ENCODE data around the gene CACNA2D2. TPM values are rescaled to one million over a fixed set of nuclear protein-coding genes. Genes with fewer than 3 reads are reported as not detected.
A peak's percentile ranks its signal among the peaks of the same experiment; 100 is the strongest.

Gene CACNA2D2
- polyA plus RNA-seq, 1 donor from 2014 or later = 0.11 TPM

GRCh38 chr3:50470658-50471057 is 32.8 kb downstream of the CACNA2D2 start:
- H3K27me3 Mint-ChIP-seq = peaks cover 2% of the 10 kb centered on the region
- peaks cover 0 to 4% (median 0%) of the 10 kb centered on the region in 3 donors for H3K4me1 Mint-ChIP-seq
- H3K9me3 Mint-ChIP-seq = no peaks in the 10 kb centered on the region
- H3K4me3 Mint-ChIP-seq = no peak overlapping the region
- H3K27ac Mint-ChIP-seq = no peak overlapping the region
- no peaks in the 10 kb centered on the region for H3K36me3 Mint-ChIP-seq

- Mint-ChIP-seq H3K4me3 (no peak overlapping the region), H3K36me3 (no peaks in the 10 kb centered on the region), H3K4me1 (peaks cover 0 to 4% (median 0%) of the 10 kb centered on the region in 3 donors), H3K27me3 (no peaks in the 10 kb centered on the region), H3K27ac (no peak overlapping the region), H3K9me3 (no peaks in the 10 kb centered on the region)
Observed at GRCh38 chr3:50467919-50468318, 35.5 kb downstream of the CACNA2D2 start.

DNA sequence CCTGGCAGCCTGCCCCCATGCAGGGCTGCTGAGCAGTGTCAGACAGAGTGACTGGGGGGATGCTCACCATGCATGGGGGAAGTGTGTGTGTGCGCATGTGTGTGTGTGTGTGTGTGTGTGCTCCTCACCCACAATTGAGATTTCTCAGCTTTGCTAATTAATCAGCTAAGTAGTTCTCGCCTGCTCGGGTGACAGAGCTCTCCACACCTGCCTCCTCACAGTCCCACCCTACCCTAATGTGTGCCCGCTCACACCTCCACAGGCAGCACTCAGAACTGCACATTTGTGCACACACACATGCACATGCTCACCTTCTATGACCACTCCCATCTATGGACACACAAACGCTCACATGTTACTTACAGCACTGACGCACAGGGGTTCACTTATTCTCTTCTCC is 37.3 kb downstream of the CACNA2D2 start:
- H3K9me3 Mint-ChIP-seq = no peaks in the 10 kb centered on the region
- peaks cover 2% of the 10 kb centered on the region for H3K27me3 Mint-ChIP-seq
- H3K36me3 Mint-ChIP-seq = no peaks in the 10 kb centered on the region
- H3K4me1 Mint-ChIP-seq = peaks cover 0 to 1% (median 0%) of the 10 kb centered on the region in 3 donors
- no peak overlapping the region for H3K27ac Mint-ChIP-seq
- no peak overlapping the region for H3K4me3 Mint-ChIP-seq

DNA sequence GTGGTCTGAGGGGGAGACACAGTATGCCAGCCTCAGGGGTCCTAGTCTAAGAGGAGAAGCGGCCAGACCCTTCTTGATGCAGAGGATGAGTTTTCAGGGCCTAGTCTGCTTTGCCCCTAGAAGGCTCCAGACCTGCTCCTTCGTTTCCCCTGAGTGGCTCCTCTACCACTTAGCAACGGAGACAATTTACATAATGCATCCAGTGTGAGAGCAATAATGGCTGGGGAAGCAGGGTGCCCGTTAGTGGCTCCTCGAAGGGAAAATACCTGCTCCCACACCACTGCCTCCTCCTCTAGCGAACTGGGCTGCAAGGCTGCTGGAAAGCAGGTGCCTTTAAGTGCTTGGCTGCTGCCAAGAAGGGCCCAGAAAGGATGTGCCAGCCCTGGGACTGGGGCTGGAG is 38.9 kb downstream of the CACNA2D2 start:
- H3K9me3 Mint-ChIP-seq = no peaks in the 10 kb centered on the region
- H3K27me3 Mint-ChIP-seq = peaks cover 2% of the 10 kb centered on the region
- H3K36me3 Mint-ChIP-seq = no peaks in the 10 kb centered on the region
- H3K27ac Mint-ChIP-seq = no peak overlapping the region
- peaks cover 0 to 1% (median 0%) of the 10 kb centered on the region in 3 donors for H3K4me1 Mint-ChIP-seq
- no peak overlapping the region for H3K4me3 Mint-ChIP-seq

DNA sequence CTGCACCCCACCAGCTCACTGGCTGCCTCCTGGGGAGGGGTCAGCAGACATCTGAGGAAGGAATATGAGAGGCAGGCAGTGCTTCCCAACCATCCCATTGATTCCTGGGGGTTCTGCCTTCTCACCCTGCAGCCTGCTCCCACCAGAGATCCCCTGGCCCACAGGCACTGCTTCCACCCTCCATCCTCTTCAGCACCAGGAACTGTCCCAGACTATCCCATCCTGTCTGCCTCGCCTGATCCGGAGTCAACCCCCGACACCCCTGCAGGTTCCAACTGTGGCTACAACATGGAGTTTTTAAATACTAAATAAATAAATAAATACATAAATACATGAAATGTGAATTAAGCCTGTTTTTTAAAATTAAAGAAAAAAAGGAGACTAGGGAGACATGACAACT is 43.6 kb downstream of the CACNA2D2 start:
- Mint-ChIP-seq H3K4me1 (no peaks in the 10 kb centered on the region), H3K9me3 (no peaks in the 10 kb centered on the region), H3K36me3 (no peaks in the 10 kb centered on the region), H3K4me3 (no peak overlapping the region), H3K27ac (no peak overlapping the region), H3K27me3 (peaks cover 6% of the 10 kb centered on the region)

DNA sequence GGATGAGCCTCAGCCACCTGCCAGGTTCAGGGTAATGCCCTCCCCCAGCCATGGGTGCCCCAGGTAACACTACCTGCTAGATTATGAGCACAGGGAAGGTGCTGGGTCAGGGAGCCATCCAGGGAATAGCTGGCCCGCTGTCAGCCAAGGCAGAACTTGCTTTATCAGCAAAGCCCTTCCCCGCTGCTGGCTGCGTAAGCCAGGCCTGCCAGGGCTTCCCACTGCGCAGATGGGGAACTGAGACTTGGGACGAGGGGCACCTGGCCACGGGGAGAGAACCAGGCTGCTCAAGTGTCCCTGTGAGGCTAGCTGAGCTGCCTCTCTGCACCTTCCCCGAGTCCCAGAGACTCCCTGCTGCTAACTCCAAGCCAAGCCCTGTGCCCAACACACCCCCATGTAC is 45.4 kb downstream of the CACNA2D2 start:
- H3K9me3 Mint-ChIP-seq = no peaks in the 10 kb centered on the region
- no peak overlapping the region for H3K27ac Mint-ChIP-seq
- peaks cover 6% of the 10 kb centered on the region for H3K27me3 Mint-ChIP-seq
- no peaks in the 10 kb centered on the region for H3K4me1 Mint-ChIP-seq
- no peak overlapping the region for H3K4me3 Mint-ChIP-seq
- H3K36me3 Mint-ChIP-seq = no peaks in the 10 kb centered on the region

GRCh38 chr3:50455161-50456018 is 48.0 kb downstream of the CACNA2D2 start:
- Mint-ChIP-seq H3K27me3 (peaks cover 4% of the 10 kb centered on the region), H3K36me3 (no peaks in the 10 kb centered on the region), H3K4me3 (peak overlapping the region in 1 of 4 donors; percentile 39), H3K4me1 (no peaks in the 10 kb centered on the region), H3K27ac (no peak overlapping the region), H3K9me3 (no peaks in the 10 kb centered on the region)

- Mint-ChIP-seq H3K36me3 (no peaks in the 10 kb centered on the region), H3K9me3 (no peaks in the 10 kb centered on the region), H3K27me3 (peaks cover 4% of the 10 kb centered on the region), H3K27ac (no peak overlapping the region), H3K4me3 (peak overlapping the region in 1 of 4 donors; percentile 55), H3K4me1 (no peaks in the 10 kb centered on the region)
Observed at GRCh38 chr3:50454481-50455070, 48.9 kb downstream of the CACNA2D2 start.

GRCh38 chr3:50453907-50454306 is 49.5 kb downstream of the CACNA2D2 start:
- H3K9me3 Mint-ChIP-seq = no peaks in the 10 kb centered on the region

GRCh38 chr3:50450209-50450921 is 53.1 kb downstream of the CACNA2D2 start:
- no peaks in the 10 kb centered on the region for H3K9me3 Mint-ChIP-seq
- H3K4me3 Mint-ChIP-seq = peak overlapping the region in 2 of 4 donors; percentile 37 to 86
- no peak overlapping the region for H3K27ac Mint-ChIP-seq
- H3K4me1 Mint-ChIP-seq = peaks cover 0 to 1% (median 0%) of the 10 kb centered on the region in 3 donors
- no peaks in the 10 kb centered on the region for H3K27me3 Mint-ChIP-seq
- H3K36me3 Mint-ChIP-seq = no peaks in the 10 kb centered on the region

More at GRCh38 chr3:50453907-50454306, 49.5 kb downstream of the CACNA2D2 start:
- no peak overlapping the region for H3K27ac Mint-ChIP-seq
- no peaks in the 10 kb centered on the region for H3K4me1 Mint-ChIP-seq
- no peak overlapping the region for H3K4me3 Mint-ChIP-seq
- H3K27me3 Mint-ChIP-seq = peaks cover 4% of the 10 kb centered on the region
- no peaks in the 10 kb centered on the region for H3K36me3 Mint-ChIP-seq

DNA sequence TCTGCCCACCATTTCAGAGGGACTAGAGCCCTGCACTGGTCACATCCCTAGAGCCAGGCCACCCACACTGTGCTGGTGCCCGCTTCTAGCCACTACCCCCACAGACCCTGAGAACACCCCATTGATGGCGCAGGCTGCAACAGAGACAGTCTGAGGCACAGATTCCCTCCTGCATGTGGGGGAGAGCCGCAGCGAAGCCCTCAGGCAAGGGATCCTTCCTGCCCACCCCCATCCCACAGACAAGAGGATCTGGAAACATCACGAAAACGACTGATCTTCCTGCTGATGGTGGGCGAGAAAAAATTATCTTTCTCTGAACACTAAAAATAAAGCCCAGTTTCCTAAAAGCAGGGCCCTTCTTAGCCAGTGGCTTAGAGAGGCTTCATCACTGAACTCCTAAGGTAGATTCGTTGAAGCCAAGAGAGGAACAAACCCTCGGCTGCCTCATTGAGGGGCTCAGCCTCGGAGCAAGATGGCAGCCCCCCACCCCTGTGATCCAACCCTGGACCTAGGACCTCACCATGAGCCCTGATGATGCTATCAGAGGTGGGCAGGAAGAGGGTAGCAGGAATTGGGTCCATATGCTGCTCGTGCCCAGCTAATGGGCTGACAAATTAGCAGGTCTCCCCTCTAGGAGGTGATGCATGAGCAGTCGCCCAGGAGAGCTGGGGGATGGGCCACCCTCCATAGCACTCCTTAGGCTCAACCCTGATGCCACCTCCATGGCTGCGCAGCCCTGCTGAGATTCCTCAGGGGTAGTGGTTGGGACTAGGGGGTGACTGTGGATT is 54.5 kb downstream of the CACNA2D2 start:
- Mint-ChIP-seq H3K4me3 (no peak overlapping the region), H3K4me1 (peaks cover 0 to 1% (median 0%) of the 10 kb centered on the region in 3 donors), H3K9me3 (no peaks in the 10 kb centered on the region), H3K27ac (peak overlapping the region in 1 of 3 donors; percentile 50), H3K27me3 (no peaks in the 10 kb centered on the region), H3K36me3 (no peaks in the 10 kb centered on the region)

DNA sequence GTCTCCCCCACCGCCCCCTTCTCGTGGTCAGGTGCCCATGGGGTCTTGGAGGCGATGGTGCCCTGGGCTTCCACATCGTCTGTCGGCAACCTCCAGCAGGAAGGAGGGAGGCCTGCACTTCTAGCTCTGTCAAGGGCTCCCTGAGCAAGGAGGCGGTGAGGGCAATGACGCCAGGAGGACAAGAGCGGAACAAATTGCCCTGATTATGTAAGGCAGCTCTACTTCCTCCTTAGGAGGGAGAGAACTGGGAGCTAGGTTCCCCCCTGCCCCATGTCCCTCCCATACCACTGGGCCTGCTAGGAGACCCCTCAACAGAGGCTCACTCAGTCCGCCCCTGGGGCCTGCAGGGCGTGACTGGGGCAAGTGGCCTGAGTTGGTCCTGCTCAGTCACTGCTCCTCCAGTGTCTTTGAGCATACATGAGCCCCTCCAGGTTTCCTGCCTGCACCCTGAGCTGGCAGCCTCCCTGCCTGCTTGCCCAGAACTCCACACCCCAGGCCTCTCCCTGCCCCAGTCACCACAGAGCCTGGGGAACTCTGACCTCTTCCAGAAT is 56.1 kb downstream of the CACNA2D2 start:
- Mint-ChIP-seq H3K4me3 (no peak overlapping the region), H3K4me1 (peaks cover 0 to 1% (median 0%) of the 10 kb centered on the region in 3 donors), H3K36me3 (no peaks in the 10 kb centered on the region), H3K27me3 (peaks cover 1% of the 10 kb centered on the region), H3K9me3 (no peaks in the 10 kb centered on the region), H3K27ac (no peak overlapping the region)

- H3K4me3 Mint-ChIP-seq = no peak overlapping the region
- no peak overlapping the region for H3K27ac Mint-ChIP-seq
- H3K27me3 Mint-ChIP-seq = peaks cover 1% of the 10 kb centered on the region
- H3K9me3 Mint-ChIP-seq = no peaks in the 10 kb centered on the region
- peaks cover 0 to 1% (median 0%) of the 10 kb centered on the region in 3 donors for H3K4me1 Mint-ChIP-seq
- peaks cover 3% of the 10 kb centered on the region for H3K36me3 Mint-ChIP-seq
Observed at GRCh38 chr3:50445919-50446318, 57.5 kb downstream of the CACNA2D2 start.

GRCh38 chr3:50444782-50445181 is 58.7 kb downstream of the CACNA2D2 start:
- peak overlapping the region in 1 of 3 donors; percentile 1 for H3K27ac Mint-ChIP-seq
- peaks cover 0 to 1% (median 0%) of the 10 kb centered on the region in 3 donors for H3K4me1 Mint-ChIP-seq
- peaks cover 3% of the 10 kb centered on the region for H3K36me3 Mint-ChIP-seq
- H3K27me3 Mint-ChIP-seq = peaks cover 1% of the 10 kb centered on the region
- H3K4me3 Mint-ChIP-seq = no peak overlapping the region
- no peaks in the 10 kb centered on the region for H3K9me3 Mint-ChIP-seq
